Right renal cortex interstitium (tissue), 3 donors: ENCODE measurements around the gene VWC2L. TPM values are rescaled to one million over a fixed set of nuclear protein-coding genes. Genes with fewer than 3 reads are reported as not detected.

Experiments
- DNase-seq, 3 donors: peaks; one replicate each; pipeline ENCODE4 v3.0.0-alpha.2; 2013; ENCODE audit warnings: low read depth in 3 of 3, low spot score in 2 of 3
- polyA plus RNA-seq, 3 donors: library from polyadenylated mRNA; unstranded; fragments of 120-200 nt; gene quantifications; one replicate each; pipeline ENCODE4 v1.2.1, GENCODE V29; 2013; ENCODE audit not compliant: insufficient read length in 3 of 3

VWC2L gene
- under 1 TPM; 0.07 TPM for polyA plus RNA-seq

- peak; percentile 69 to 80 (median 78) for DNase-seq
These were observed at the start of gene VWC2L for GRCh38 chr2:214410918-214411554. Gene VWC2L, plus strand, starts transcription at chr2:214411054. Its CDS starts 3,140 bp downstream, at chr2:214414194.

- no peak for DNase-seq
These were observed 49.7 kb upstream of the VWC2L start for GRCh38 chr2:214361116-214361515.

DNA sequence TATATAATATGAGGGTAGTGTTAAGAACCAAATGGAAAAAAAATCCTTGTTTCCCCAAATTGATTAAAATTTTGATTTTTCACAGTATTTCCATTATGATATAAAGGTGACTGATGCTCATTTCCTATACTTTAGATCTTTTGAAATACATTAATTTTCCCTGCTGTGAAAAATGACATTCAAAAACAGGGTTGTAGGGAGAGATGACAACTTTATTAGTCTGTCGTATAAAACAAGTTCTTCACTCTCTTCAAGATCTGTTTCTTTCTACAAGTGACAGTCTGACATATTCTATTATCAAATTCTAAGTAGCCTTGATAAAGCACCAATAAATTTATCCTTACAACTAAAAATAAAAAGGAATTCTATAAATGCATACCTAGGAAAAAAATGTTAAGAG, 45.3 kb upstream of the VWC2L start:
- DNase-seq, result no peak

GRCh38 chr2:214367171-214367570, 43.7 kb upstream of the VWC2L start:
- DNase-seq, result no peak

DNA sequence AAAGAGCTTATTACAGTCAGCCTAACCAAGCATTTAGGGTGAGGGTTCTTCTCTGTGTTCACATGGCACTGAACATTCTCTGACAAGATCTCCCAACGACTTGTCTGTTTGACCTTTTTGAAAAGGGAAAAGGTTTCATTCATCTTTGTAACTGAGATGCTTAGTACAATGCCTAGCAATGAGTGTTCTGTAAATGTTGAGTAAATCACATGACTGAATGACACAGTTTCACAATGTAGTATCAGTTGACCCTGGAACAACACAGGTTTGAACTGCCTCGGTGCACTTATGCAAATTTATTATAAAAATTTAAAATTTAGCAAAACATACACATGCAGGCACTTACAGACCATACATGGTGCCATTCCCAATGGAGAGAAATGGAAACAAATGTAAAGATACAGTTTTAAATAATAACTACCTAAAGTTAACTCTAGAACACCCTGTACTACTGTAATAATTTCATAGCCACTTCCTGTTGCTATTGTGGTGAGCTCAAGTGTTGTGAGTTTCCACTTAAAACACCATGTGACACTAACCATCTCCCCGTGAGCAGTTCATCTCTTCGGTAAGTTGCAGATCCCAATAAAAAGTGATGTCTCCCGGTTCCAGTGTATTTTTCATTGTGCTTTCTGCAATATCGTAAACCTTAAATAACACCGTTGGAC, 34.1 kb upstream of the VWC2L start:
- no peak for DNase-seq

GRCh38 chr2:214377286-214377624, 33.6 kb upstream of the VWC2L start:
- DNase-seq, result no peak

GRCh38 chr2:214378455-214379103, 32.3 kb upstream of the VWC2L start:
- DNase-seq, result no peak

- no peak for DNase-seq
These were observed 31.6 kb upstream of the VWC2L start for GRCh38 chr2:214379227-214379626.

DNA sequence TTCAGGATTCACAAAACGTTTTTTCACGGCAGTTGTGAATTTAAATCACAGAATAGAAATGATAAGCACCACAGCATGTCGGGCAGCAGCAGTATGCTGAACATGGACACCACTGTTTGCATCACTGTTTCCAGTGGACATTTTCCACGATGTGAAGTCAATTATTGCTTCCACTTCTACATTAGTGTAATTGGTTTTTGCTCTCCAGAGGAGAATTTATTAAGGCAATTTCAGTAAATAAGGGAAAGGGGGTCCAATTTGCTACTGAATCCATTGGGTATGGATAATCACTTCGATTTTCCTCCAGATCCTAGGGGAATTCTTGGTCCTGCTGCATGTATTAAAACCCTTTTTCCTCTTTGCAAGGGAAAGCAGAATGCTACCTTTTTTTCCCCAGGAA, 30.2 kb upstream of the VWC2L start:
- no peak for DNase-seq

GRCh38 chr2:214382229-214382628, 28.6 kb upstream of the VWC2L start:
- no peak for DNase-seq

DNA sequence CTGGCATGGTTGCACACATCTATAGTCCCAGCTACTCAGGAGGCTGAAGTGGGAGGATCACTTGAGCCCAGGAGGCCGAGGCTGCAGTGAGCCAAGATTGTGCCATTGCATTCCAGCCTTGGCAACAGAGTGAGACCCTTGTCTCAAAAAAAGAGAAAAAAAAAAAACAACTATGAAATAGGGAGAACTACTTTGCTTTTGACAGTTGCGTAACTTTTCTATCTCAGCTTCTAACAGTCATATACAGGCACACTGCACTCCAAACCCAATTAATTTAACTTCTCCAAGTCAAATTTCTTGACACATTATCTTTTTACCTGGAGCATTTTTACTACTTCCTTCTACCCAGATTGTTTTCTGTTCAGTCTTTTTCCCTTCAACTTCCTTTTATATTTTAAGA, 24.1 kb upstream of the VWC2L start:
- no peak for DNase-seq

GRCh38 chr2:214389334-214389733, 21.5 kb upstream of the VWC2L start:
- no peak for DNase-seq

DNA sequence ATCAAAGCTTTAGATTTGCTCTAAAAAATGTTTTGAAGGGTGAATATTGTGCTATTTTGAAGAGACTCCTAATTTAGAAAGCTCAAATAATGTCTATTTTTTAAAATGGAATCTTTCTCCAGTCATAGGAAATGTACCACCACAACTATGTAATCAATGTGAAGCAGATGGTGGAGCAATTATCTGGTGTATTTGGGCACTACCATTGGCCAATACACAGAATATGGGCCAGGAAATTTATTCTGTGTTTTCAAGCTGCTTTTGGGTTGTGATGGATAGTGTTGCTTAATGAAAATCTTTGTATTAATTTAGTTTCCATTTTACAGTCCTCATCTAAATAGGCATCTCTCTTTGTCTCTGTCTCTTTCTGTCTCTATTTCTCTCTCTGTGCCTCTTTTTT, 17.1 kb upstream of the VWC2L start:
- DNase-seq, result no peak

- DNase-seq, result no peak
These were observed 15.8 kb upstream of the VWC2L start for GRCh38 chr2:214395040-214395439.

- no peak for DNase-seq
These were observed 9.3 kb upstream of the VWC2L start for GRCh38 chr2:214401580-214401979.

DNA sequence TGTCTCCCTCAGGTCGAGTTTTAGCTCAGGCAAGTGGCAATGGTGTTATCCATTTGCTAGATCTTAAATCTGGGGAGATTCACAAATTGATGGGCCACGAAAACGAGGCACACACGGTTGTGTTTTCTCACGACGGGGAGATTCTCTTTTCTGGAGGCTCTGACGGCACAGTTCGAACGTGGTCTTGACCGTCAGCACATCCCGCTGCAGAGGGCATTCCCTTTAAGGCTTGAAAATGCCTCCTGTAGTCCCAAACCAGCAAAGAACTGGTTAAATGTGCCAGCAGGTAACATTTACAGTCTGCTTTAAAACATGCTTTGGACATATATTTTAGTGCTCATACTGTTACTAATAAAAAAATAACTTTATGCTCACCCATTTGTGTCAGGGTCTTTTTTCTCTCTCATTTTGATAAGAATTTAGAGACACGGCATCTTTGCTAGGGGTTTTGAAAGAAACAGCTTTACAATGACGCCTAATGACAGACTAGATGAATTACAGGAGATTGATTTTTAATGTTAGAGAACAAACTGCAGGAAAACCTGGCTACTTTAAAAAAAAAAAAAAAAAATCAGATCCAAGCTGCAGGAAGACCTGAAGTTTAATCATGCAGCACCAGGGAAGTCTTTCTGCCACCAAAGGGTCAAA, 602 bp upstream of the VWC2L start:
- DNase-seq, result no peak

- DNase-seq, result no peak
These were observed 1.8 kb downstream of the VWC2L start for GRCh38 chr2:214412679-214413078.

DNA sequence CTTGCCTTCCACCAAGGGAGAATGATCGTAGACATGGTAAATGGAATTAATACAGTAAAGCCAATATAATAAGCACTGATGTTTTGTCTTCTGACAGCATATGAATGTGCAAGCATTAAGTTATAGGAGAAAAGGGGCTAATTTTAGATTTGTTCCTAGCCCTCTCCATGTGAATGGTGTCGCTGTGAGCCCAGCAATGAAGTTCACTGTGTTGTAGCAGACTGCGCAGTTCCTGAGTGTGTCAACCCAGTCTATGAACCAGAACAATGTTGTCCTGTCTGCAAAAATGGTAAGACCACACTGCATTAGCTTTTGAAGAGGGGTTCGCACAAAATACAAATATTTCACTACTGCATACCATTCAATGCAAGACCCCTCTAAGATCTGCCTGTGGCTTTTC, 25.6 kb downstream of the VWC2L start:
- DNase-seq, result no peak

DNA sequence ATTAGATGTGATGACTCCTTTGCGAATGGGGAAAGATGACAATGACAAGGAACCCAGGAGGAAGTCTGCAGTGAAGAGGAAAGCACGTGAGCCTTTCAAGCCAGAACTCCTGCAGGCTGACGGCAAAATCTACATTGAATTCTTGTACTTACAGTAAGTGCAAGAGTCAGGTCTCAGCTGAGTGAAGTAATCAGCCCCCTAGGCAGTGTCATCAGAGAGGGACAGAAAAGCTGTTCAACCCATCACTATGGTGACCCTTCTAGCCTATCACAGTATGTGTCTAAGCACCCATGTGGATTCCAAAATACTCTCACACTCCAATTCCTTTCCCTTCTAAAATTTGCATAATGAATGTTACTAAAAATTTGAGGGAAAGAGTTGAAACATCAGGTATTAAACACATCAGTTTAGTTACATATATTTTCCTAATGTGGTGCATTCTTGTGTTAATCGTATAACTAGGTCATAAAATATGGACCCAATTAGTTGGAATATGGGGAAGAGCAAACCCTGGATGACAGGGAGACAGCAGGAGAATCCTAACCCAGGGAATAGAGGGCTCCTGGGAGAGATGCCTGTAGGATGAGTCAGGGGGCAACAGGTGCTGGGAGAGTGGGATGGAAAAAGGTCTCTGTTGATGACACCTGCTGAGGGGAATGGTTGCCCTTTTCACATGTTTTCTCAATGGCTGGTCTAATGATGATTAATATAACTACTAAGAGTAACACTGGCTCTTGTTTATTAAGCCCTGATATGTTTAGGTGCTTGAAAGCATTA, 39.5 kb downstream of the VWC2L start:
- no peak for DNase-seq

GRCh38 chr2:214451516-214452275, 40.8 kb downstream of the VWC2L start:
- no peak for DNase-seq
